Endothelial cell of umbilical vein (primary cell): Measurements from ENCODE around the gene SLC5A11. TPM values are rescaled to one million over a fixed set of nuclear protein-coding genes. Genes with fewer than 3 reads are reported as not detected.

Source experiments
- BruUV-seq: library from RNA; stranded (reverse); fragments of 400-500 nt; replicated peaks from 2 replicates; lab custom pipeline; 2021; lab: Mats Ljungman, UMichigan
- CTCF ChIA-PET: fragments of 300-600, 350-600 bp; sonication (Branson Sonifier 250); formaldehyde crosslinking; loops from one replicate; lab custom pipeline; 2021; ENCODE audit warnings: antibody characterized with exemption, inconsistent platforms; lab: Charles Lee
- POLR2A ChIA-PET: fragments of 300-600, 350-600 bp; sonication (Branson Sonifier 250); formaldehyde crosslinking; loops from one replicate; lab custom pipeline; 2021; ENCODE audit warnings: antibody characterized with exemption, inconsistent platforms; lab: Charles Lee
- DNase-seq: peaks from one replicate; pipeline ENCODE4 v3.0.0-alpha.2; 2011; ENCODE audit warnings: low read depth, low spot score
- FAIRE-seq: peaks from 2 replicates; lab custom pipeline; 2011; peaks lifted over from hg19 to GRCh38; lab: Jason Lieb, UNC
- H2AFZ ChIP-seq: 2 replicates; pipeline ENCODE4 v1.6.0; 2012; ENCODE audit warnings: low read depth, low read length, control low read depth, inconsistent platforms
- H3K27ac ChIP-seq: 2 replicates; pipeline ENCODE4 v1.5.1; 2011; ENCODE audit warnings: low read depth, mild to moderate bottlenecking, control low read depth, low read length, moderate library complexity; ENCODE audit not compliant: insufficient read depth
- H3K27me3 ChIP-seq, 2 experiments: 2 replicates each; pipeline versions ENCODE4 v1.6.0 to v1.6.1; 2011; ENCODE audit warnings: low read length in 2 of 2, mixed read lengths in 1 of 2; ENCODE audit not compliant: control insufficient read depth in 2 of 2, insufficient read depth in 2 of 2
- H3K36me3 ChIP-seq, 2 experiments: 2 replicates in 1 of 2; 3 replicates in 1 of 2; pipeline ENCODE4 v1.5.1; 2011; ENCODE audit warnings: low read length in 2 of 2, mild to moderate bottlenecking in 1 of 2, moderate library complexity in 1 of 2; ENCODE audit not compliant: control insufficient read depth in 2 of 2, insufficient read depth in 2 of 2; ENCODE audit errors: extremely low read depth in 1 of 2
- H3K4me1 ChIP-seq: 3 replicates; pipeline ENCODE4 v1.5.1; 2011; ENCODE audit warnings: mild to moderate bottlenecking, low read length; ENCODE audit not compliant: control insufficient read depth, insufficient read depth; ENCODE audit errors: extremely low read depth
- H3K4me2 ChIP-seq: 2 replicates; pipeline ENCODE4 v1.6.1; 2011; ENCODE audit warnings: low read length, control low read depth, mixed read lengths; ENCODE audit not compliant: insufficient read depth
- H3K4me3 ChIP-seq, 3 experiments: fragments of 200-600 bp in 1 of 3; sonication (generic), shearing (Covaris generic) in 1 of 3; replicated peaks in 1 of 3; 2 replicates each; pipeline ENCODE4 v1.5.1; 2011 to 2016; ENCODE audit warnings: control low read depth in 3 of 3, low read length in 3 of 3, mild to moderate bottlenecking in 2 of 3, inconsistent platforms in 1 of 3, low read depth in 1 of 3, moderate library complexity in 1 of 3; ENCODE audit not compliant: insufficient read depth in 1 of 3
- H3K79me2 ChIP-seq: 2 replicates; pipeline ENCODE4 v1.6.0; 2012; ENCODE audit warnings: low read length, inconsistent platforms; ENCODE audit not compliant: control insufficient read depth, insufficient read depth
- H3K9ac ChIP-seq: replicated peaks from 2 replicates; pipeline ENCODE3; 2011; ENCODE audit warnings: low read length, control low read depth; ENCODE audit not compliant: insufficient read depth; ENCODE audit errors: extremely low read depth
- H3K9me1 ChIP-seq: replicated peaks from 3 replicates; pipeline ENCODE4 v1.6.0; 2011; ENCODE audit warnings: mild to moderate bottlenecking, low read length; ENCODE audit not compliant: control insufficient read depth, insufficient read depth; ENCODE audit errors: extremely low read depth
- H3K9me3 ChIP-seq: replicated peaks from 2 replicates; pipeline ENCODE4 v1.5.1; 2012; ENCODE audit warnings: low read length, inconsistent platforms; ENCODE audit not compliant: control insufficient read depth, insufficient read depth
- H4K20me1 ChIP-seq: replicated peaks from 2 replicates; pipeline ENCODE3; 2011; ENCODE audit warnings: mild to moderate bottlenecking, low read length; ENCODE audit not compliant: control insufficient read depth, insufficient read depth; ENCODE audit errors: extremely low read depth
- EZH2 ChIP-seq: IDR thresholded peaks from 2 replicates; pipeline ENCODE4 v1.6.1; 2012; ENCODE audit warnings: borderline replicate concordance, low read depth, mild to moderate bottlenecking, moderate library complexity, low read length, inconsistent platforms; ENCODE audit not compliant: severe bottlenecking
- FOS ChIP-seq: IDR thresholded peaks from 2 replicates; pipeline ENCODE4 v1.6.1; 2011; ENCODE audit warnings: mild to moderate bottlenecking, low read length, moderate library complexity, borderline replicate concordance; ENCODE audit not compliant: insufficient read depth
- GATA2 ChIP-seq: IDR thresholded peaks from 2 replicates; pipeline ENCODE4 v1.7.0; 2011; ENCODE audit warnings: low read depth, mild to moderate bottlenecking, moderate library complexity, mixed read lengths, low read length; ENCODE audit not compliant: insufficient read length, insufficient read depth
- JUN ChIP-seq: IDR thresholded peaks from 2 replicates; pipeline ENCODE4 v1.6.1; 2011; ENCODE audit warnings: borderline replicate concordance, low read depth; ENCODE audit not compliant: insufficient read length, insufficient read depth
- POLR2A ChIP-seq: IDR thresholded peaks from 2 replicates; pipeline ENCODE4 v1.6.1; 2012; ENCODE audit warnings: low read depth, mild to moderate bottlenecking, control low read depth, low read length
- POLR2AphosphoS5 ChIP-seq: IDR thresholded peaks from 2 replicates; pipeline ENCODE4 v1.6.1; 2012; ENCODE audit warnings: low read depth, mild to moderate bottlenecking, control low read depth, low read length, moderate library complexity; ENCODE audit not compliant: insufficient read depth
- dilution Hi-C: fragments of 300-500 bp; cut with MboI; formaldehyde crosslinking; loops from one replicate; pipeline ENCODE4 v1.15.0; 2019; ENCODE audit warnings: low sequenced_read_pairs; ENCODE audit not compliant: extremely low pct_ligation_motif_present
- intact Hi-C: fragments of 100-400 bp; cut with micrococcal nuclease; formaldehyde crosslinking; loops from one replicate; pipeline ENCODE4 v1.10.0; 2022
- polyA plus RNA-seq, 4 experiments: library from polyadenylated mRNA; depleted of rRNA in 3 of 4; stranded (reverse) in 3 of 4; unstranded in 1 of 4; fragments of >200 nt; gene quantifications; 2 replicates each; pipeline versions ENCODE4 v1.2.1 to v1.2.3, GENCODE V29; 2011 to 2012; ENCODE audit warnings: missing spikeins in 1 of 4
- total RNA-seq: library from RNA; stranded (reverse); gene quantifications from 2 replicates; pipeline ENCODE4 v1.2.3, GENCODE V29; 2021
- TF ChIP-seq, protein P1 (sequence below), 2 donors: IDR thresholded peaks; 1 replicate in 1 of 2; 2 replicates in 1 of 2; pipeline ENCODE4 v1.5.1; 2011; ENCODE audit warnings: low read length in 2 of 2, mild to moderate bottlenecking in 2 of 2, moderate library complexity in 2 of 2, control low read depth in 1 of 2, inconsistent platforms in 1 of 2, low read depth in 1 of 2; ENCODE audit not compliant: insufficient read depth in 1 of 2; ENCODE audit errors: extremely low read depth in 1 of 2
- TF ChIP-seq, protein P2 (sequence below): IDR thresholded peaks from 2 replicates; pipeline ENCODE4 v1.6.1; 2011; ENCODE audit not compliant: insufficient read depth, insufficient read length

The SLC5A11 gene
- total and polyA plus RNA-seq, 2 donors (not counting 3 experiments of a cell fraction or from before 2014, with no cell fraction given) = 0.12 TPM; not detected in 1

- H3K36me3 ChIP-seq = peaks cover 0 to 5% of the 10 kb centered on the region in 2 experiments
- no peak overlapping the region for H3K4me3 ChIP-seq
- H3K9me3 ChIP-seq = no peaks in the 10 kb centered on the region
- ChIA-PET POLR2A (no interaction called here), CTCF (interaction anchor here (1.0 to 1.7 kb wide), 4 partner anchors 29 to 392 kb away, joined by 3 to 13 read pairs (median 4); no protein-coding TSS in a partner anchor)
- intact Hi-C loops = loop anchor here (10.0 kb wide), 2 partner anchors 151 to 221 kb away; no protein-coding TSS in a partner anchor
- H2AFZ ChIP-seq = no peak overlapping the region
- H3K27me3 ChIP-seq = no peaks in the 10 kb centered on the region
- no peaks in the 10 kb centered on the region for H3K4me1 ChIP-seq
- dilution Hi-C loops = no loop called here
- H3K9ac ChIP-seq = no peak overlapping the region
- DNase-seq = no peak
- no TSS peak for BruUV-seq
- FAIRE-seq = no peak
- H4K20me1 ChIP-seq = no peaks in the 10 kb centered on the region
- TF ChIP-seq POLR2A (no peak), EZH2 (no peak), FOS (no peak), JUN (no peak), POLR2AphosphoS5 (no peak), GATA2 (no peak)
- TF ChIP-seq, protein P1, sequence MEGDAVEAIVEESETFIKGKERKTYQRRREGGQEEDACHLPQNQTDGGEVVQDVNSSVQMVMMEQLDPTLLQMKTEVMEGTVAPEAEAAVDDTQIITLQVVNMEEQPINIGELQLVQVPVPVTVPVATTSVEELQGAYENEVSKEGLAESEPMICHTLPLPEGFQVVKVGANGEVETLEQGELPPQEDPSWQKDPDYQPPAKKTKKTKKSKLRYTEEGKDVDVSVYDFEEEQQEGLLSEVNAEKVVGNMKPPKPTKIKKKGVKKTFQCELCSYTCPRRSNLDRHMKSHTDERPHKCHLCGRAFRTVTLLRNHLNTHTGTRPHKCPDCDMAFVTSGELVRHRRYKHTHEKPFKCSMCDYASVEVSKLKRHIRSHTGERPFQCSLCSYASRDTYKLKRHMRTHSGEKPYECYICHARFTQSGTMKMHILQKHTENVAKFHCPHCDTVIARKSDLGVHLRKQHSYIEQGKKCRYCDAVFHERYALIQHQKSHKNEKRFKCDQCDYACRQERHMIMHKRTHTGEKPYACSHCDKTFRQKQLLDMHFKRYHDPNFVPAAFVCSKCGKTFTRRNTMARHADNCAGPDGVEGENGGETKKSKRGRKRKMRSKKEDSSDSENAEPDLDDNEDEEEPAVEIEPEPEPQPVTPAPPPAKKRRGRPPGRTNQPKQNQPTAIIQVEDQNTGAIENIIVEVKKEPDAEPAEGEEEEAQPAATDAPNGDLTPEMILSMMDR (IDR thresholded peaks at IDR 0.05; ENCODE audit: extremely low read depth in 1 of 2, insufficient read depth in 1 of 2, low read depth in 1 of 2, low read length in 2 of 2) = no peak
- TF ChIP-seq, protein P2, sequence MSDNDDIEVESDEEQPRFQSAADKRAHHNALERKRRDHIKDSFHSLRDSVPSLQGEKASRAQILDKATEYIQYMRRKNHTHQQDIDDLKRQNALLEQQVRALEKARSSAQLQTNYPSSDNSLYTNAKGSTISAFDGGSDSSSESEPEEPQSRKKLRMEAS = no peak
- no peaks in the 10 kb centered on the region for H3K79me2 ChIP-seq
- H3K4me2 ChIP-seq = no peak overlapping the region
- H3K27ac ChIP-seq = no peak overlapping the region
- no peaks in the 10 kb centered on the region for H3K9me1 ChIP-seq
Measured at GRCh38 chr16:24833352-24833751, 12.4 kb upstream of the SLC5A11 start.
